ENCODE results near the gene EEF1E1.

The EEF1E1 gene

DNA sequence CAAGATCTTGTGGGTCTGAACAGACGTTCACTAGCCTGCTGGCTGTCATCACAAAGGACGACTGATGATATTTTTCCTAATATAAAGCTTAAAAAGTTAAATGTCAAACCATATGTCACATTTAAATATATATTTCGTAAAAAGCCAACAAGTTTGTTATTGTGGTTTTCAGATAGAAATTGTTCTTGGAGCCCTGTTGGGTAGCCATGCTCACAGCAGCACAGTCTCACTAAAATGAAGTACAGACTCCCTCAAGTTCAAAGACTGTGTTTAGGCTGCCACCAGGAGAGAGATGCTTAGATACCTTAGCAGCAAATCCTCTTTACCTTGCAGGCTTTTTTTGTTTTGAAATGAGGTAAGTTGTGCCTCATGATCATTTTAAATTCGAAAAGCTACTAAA, 17.8 kb downstream of the EEF1E1 start:
- Histone ChIP-seq H3K9ac (ENCODE audit: insufficient read length) (no peak overlapping the region), H3K36me3 (ENCODE audit: insufficient read depth, low read length) (peaks cover 92% of the 10 kb centered on the region), H3K4me3 (no peak overlapping the region), H3K9me3 (ENCODE audit: low read depth, low read length) (no peaks in the 10 kb centered on the region), H3K27ac (no peak overlapping the region)
- DNase-seq (ENCODE audit: low read depth, low spot score): no peak
- no peak for TF ChIP-seq POLR2AphosphoS5 (IDR thresholded peaks at IDR 0.05; ENCODE audit: borderline replicate concordance, low read depth, low read length)
- no peak for TF ChIP-seq EZH2 (IDR thresholded peaks at IDR 0.05)

DNA sequence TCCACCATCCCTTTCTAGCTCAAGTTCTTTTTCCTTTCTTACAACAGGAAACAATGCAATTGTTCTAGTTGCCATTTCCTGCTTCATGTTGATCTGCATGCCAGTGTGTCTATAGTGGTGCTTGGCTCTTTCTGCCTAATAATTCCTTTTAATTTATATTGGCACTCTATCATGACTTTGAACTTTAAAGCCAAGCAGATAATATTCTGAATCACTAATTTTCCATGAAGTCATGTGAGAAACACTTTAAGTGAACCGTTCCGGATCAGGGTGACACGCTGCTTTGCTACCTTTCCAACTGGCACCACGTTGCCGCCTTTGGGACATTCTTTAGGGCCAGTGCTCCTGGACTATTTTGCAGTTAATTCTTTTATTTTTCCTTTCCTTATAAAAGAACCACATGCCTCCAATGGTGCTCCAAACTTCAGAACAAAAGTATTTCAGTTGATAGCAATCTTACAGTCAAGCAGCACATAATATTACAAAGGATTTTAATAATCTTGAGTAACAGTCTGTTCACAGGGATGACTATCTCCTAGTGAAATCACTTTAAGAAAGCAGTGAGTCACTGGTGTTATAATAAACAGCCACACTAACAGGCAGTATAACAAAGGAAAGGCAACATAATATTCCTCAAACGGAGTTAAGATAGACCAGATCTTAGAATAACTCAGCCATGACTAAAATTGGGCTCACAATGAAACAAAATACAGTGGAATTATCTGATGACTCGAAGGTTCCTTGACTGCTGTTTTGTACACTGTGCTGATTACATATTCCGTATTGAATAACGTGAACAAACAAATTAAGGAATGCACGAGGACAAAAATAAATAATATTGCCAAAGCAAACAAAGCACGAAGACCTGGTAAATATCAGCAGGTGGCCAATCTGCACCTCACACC, 19.1 kb downstream of the EEF1E1 start:
- H3K9me3 ChIP-seq (ENCODE audit: low read depth, low read length): no peaks in the 10 kb centered on the region
- DNase-seq (ENCODE audit: low read depth, low spot score): no peak
- H3K27ac ChIP-seq: peak overlapping the region; percentile 30
- peaks cover 92% of the 10 kb centered on the region for H3K36me3 ChIP-seq (ENCODE audit: insufficient read depth, low read length)
- no peak for TF ChIP-seq EZH2 (IDR thresholded peaks at IDR 0.05)
- TF ChIP-seq POLR2AphosphoS5 (IDR thresholded peaks at IDR 0.05; ENCODE audit: borderline replicate concordance, low read depth, low read length): no peak
- TF ChIP-seq FOXP2 (optimal IDR thresholded peaks at IDR 0.05; ENCODE audit: control extremely low read depth, extremely low read length, insufficient read depth): no peak
- H3K9ac ChIP-seq (ENCODE audit: insufficient read length): no peak overlapping the region
- no peak overlapping the region for H3K4me3 ChIP-seq

- peak overlapping the region; percentile 30 for H3K27ac ChIP-seq
- TF ChIP-seq FOXP2 (optimal IDR thresholded peaks at IDR 0.05; ENCODE audit: control extremely low read depth, extremely low read length, insufficient read depth): no peak
- no peak for TF ChIP-seq POLR2AphosphoS5 (IDR thresholded peaks at IDR 0.05; ENCODE audit: borderline replicate concordance, low read depth, low read length)
- no peak for TF ChIP-seq EZH2 (IDR thresholded peaks at IDR 0.05)
- DNase-seq (ENCODE audit: low read depth, low spot score): no peak
- H3K9me3 ChIP-seq (ENCODE audit: low read depth, low read length): no peaks in the 10 kb centered on the region
- peaks cover 90% of the 10 kb centered on the region for H3K36me3 ChIP-seq (ENCODE audit: insufficient read depth, low read length)
- no peak overlapping the region for H3K4me3 ChIP-seq
- H3K9ac ChIP-seq (ENCODE audit: insufficient read length): no peak overlapping the region
Observed at GRCh38 chr6:8082572-8082953, 19.8 kb downstream of the EEF1E1 start.

GRCh38 chr6:8080362-8081151, 21.8 kb downstream of the EEF1E1 start:
- Histone ChIP-seq H3K9ac (ENCODE audit: insufficient read length) (no peak overlapping the region), H3K4me3 (no peak overlapping the region), H3K36me3 (ENCODE audit: insufficient read depth, low read length) (peaks cover 74% of the 10 kb centered on the region), H3K9me3 (ENCODE audit: low read depth, low read length) (no peaks in the 10 kb centered on the region), H3K27ac (peak overlapping the region; percentile 1; the same call in 1 of the 2 replicates)
- TF ChIP-seq EZH2 (IDR thresholded peaks at IDR 0.05): no peak
- TF ChIP-seq FOXP2 (optimal IDR thresholded peaks at IDR 0.05; ENCODE audit: control extremely low read depth, extremely low read length, insufficient read depth): no peak
- DNase-seq (ENCODE audit: low read depth, low spot score): no peak

DNA sequence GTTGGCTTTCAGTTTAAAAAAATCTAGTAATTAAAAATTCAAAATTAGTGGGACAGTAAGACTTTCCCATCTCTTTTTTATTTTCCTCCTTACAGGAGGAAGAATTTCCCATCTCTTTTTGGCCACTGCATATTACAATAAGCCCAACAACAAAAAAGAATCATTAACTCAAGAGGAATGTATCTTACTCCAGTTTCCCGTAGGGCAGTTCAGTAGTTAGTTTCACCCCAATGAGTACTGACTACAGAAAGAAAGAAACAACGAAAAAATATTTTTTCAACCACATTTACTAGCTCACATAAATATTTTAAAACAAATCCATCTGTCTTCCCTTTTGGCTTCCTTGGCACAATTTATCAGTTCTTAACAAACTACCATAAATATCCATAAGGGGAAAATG, 23.2 kb downstream of the EEF1E1 start:
- no peaks in the 10 kb centered on the region for H3K9me3 ChIP-seq (ENCODE audit: low read depth, low read length)
- TF ChIP-seq POLR2AphosphoS5 (IDR thresholded peaks at IDR 0.05; ENCODE audit: borderline replicate concordance, low read depth, low read length): no peak
- no peak for TF ChIP-seq FOXP2 (optimal IDR thresholded peaks at IDR 0.05; ENCODE audit: control extremely low read depth, extremely low read length, insufficient read depth)
- TF ChIP-seq EZH2 (IDR thresholded peaks at IDR 0.05): no peak
- no peak overlapping the region for H3K4me3 ChIP-seq
- H3K9ac ChIP-seq (ENCODE audit: insufficient read length): no peak overlapping the region
- H3K27ac ChIP-seq: no peak overlapping the region
- no peak for DNase-seq (ENCODE audit: low read depth, low spot score)
- H3K36me3 ChIP-seq (ENCODE audit: insufficient read depth, low read length): peaks cover 61% of the 10 kb centered on the region

GRCh38 chr6:8077991-8078390, 24.4 kb downstream of the EEF1E1 start:
- Histone ChIP-seq H3K36me3 (ENCODE audit: insufficient read depth, low read length) (peaks cover 50% of the 10 kb centered on the region), H3K27ac (no peak overlapping the region), H3K4me3 (no peak overlapping the region), H3K9ac (ENCODE audit: insufficient read length) (no peak overlapping the region), H3K9me3 (ENCODE audit: low read depth, low read length) (no peaks in the 10 kb centered on the region)
- no peak for TF ChIP-seq EZH2 (IDR thresholded peaks at IDR 0.05)
- TF ChIP-seq POLR2AphosphoS5 (IDR thresholded peaks at IDR 0.05; ENCODE audit: borderline replicate concordance, low read depth, low read length): no peak
- TF ChIP-seq FOXP2 (optimal IDR thresholded peaks at IDR 0.05; ENCODE audit: control extremely low read depth, extremely low read length, insufficient read depth): no peak
- no peak for DNase-seq (ENCODE audit: low read depth, low spot score)

- Histone ChIP-seq H3K36me3 (ENCODE audit: insufficient read depth, low read length) (peaks cover 32% of the 10 kb centered on the region), H3K9me3 (ENCODE audit: low read depth, low read length) (no peaks in the 10 kb centered on the region), H3K4me3 (no peak overlapping the region), H3K9ac (ENCODE audit: insufficient read length) (no peak overlapping the region), H3K27ac (no peak overlapping the region)
- no peak for DNase-seq (ENCODE audit: low read depth, low spot score)
- no peak for TF ChIP-seq EZH2 (IDR thresholded peaks at IDR 0.05)
- no peak for TF ChIP-seq FOXP2 (optimal IDR thresholded peaks at IDR 0.05; ENCODE audit: control extremely low read depth, extremely low read length, insufficient read depth)
- TF ChIP-seq POLR2AphosphoS5 (IDR thresholded peaks at IDR 0.05; ENCODE audit: borderline replicate concordance, low read depth, low read length): no peak
Observed at GRCh38 chr6:8075704-8076103, 26.6 kb downstream of the EEF1E1 start.

- TF ChIP-seq POLR2AphosphoS5 (IDR thresholded peaks at IDR 0.05; ENCODE audit: borderline replicate concordance, low read depth, low read length): no peak
- TF ChIP-seq EZH2 (IDR thresholded peaks at IDR 0.05): no peak
- no peak for TF ChIP-seq FOXP2 (optimal IDR thresholded peaks at IDR 0.05; ENCODE audit: control extremely low read depth, extremely low read length, insufficient read depth)
- no peaks in the 10 kb centered on the region for H3K9me3 ChIP-seq (ENCODE audit: low read depth, low read length)
- H3K36me3 ChIP-seq (ENCODE audit: insufficient read depth, low read length): peaks cover 27% of the 10 kb centered on the region
- H3K27ac ChIP-seq: no peak overlapping the region
- H3K4me3 ChIP-seq: no peak overlapping the region
- no peak overlapping the region for H3K9ac ChIP-seq (ENCODE audit: insufficient read length)
- no peak for DNase-seq (ENCODE audit: low read depth, low spot score)
Observed at GRCh38 chr6:8075185-8075584, 27.2 kb downstream of the EEF1E1 start.
